ENCODE data around the gene PDE10A.
"Not testable (repeated sequence)": the region's sequence is repeated elsewhere in the genome, so short reads cannot be mapped to it uniquely, and the experiment has no call there.

Gene PDE10A

GRCh38 chr6:165574220-165575157 is 88.6 kb downstream of the PDE10A start:
- Mint-ChIP-seq H3K4me1 (no peaks in the 10 kb centered on the region), H3K27me3 (no peaks in the 10 kb centered on the region), H3K9me3 (no peaks in the 10 kb centered on the region), H3K4me3 (no peak overlapping the region), H3K27ac (no peak overlapping the region)
- DNase-seq (no peak), ATAC-seq (peak; percentile 86)

- no peaks in the 10 kb centered on the region for H3K27me3 Mint-ChIP-seq
- no peak for DNase-seq
Observed at GRCh38 chr6:165573671-165574070, 89.4 kb downstream of the PDE10A start.

GRCh38 chr6:165571721-165572132 is 91.3 kb downstream of the PDE10A start:
- Mint-ChIP-seq H3K9me3 (no peaks in the 10 kb centered on the region), H3K27ac (no peak overlapping the region), H3K27me3 (no peaks in the 10 kb centered on the region), H3K4me1 (no peaks in the 10 kb centered on the region), H3K4me3 (no peak overlapping the region)
- DNase-seq (no peak), ATAC-seq (no peak)

More at GRCh38 chr6:165573671-165574070, 89.4 kb downstream of the PDE10A start:
- no peak overlapping the region for H3K4me3 Mint-ChIP-seq
- no peaks in the 10 kb centered on the region for H3K4me1 Mint-ChIP-seq
- no peaks in the 10 kb centered on the region for H3K9me3 Mint-ChIP-seq
- H3K27ac Mint-ChIP-seq = no peak overlapping the region
- no peak for ATAC-seq

- H3K9me3 Mint-ChIP-seq = no peaks in the 10 kb centered on the region
- no peak for DNase-seq
- H3K27me3 Mint-ChIP-seq = no peaks in the 10 kb centered on the region
Observed at GRCh38 chr6:165571068-165571682, 91.9 kb downstream of the PDE10A start.

GRCh38 chr6:165568326-165568725 is 94.7 kb downstream of the PDE10A start:
- no peak overlapping the region for H3K4me3 Mint-ChIP-seq
- H3K27me3 Mint-ChIP-seq = no peaks in the 10 kb centered on the region
- ATAC-seq (no peak), DNase-seq (no peak)
- no peaks in the 10 kb centered on the region for H3K9me3 Mint-ChIP-seq
- no peaks in the 10 kb centered on the region for H3K4me1 Mint-ChIP-seq
- no peak overlapping the region for H3K27ac Mint-ChIP-seq

More at GRCh38 chr6:165571068-165571682, 91.9 kb downstream of the PDE10A start:
- H3K4me1 Mint-ChIP-seq = no peaks in the 10 kb centered on the region
- no peak overlapping the region for H3K27ac Mint-ChIP-seq
- no peak overlapping the region for H3K4me3 Mint-ChIP-seq
- ATAC-seq = no peak

- ATAC-seq (no peak), DNase-seq (no peak)
- H3K4me1 Mint-ChIP-seq = no peaks in the 10 kb centered on the region
- no peak overlapping the region for H3K27ac Mint-ChIP-seq
- H3K4me3 Mint-ChIP-seq = no peak overlapping the region
- no peaks in the 10 kb centered on the region for H3K27me3 Mint-ChIP-seq
- H3K9me3 Mint-ChIP-seq = peaks cover 0 to 3% of the 10 kb centered on the region in 2 donors
Observed at GRCh38 chr6:165566088-165566828, 96.8 kb downstream of the PDE10A start.

GRCh38 chr6:165562421-165563090 is 100.5 kb downstream of the PDE10A start:
- Mint-ChIP-seq H3K4me3 (no peak overlapping the region), H3K27me3 (no peaks in the 10 kb centered on the region), H3K4me1 (no peaks in the 10 kb centered on the region), H3K27ac (no peak overlapping the region), H3K9me3 (peaks cover 0 to 14% of the 10 kb centered on the region in 2 donors)
- no peak for ATAC-seq
- DNase-seq = no peak

GRCh38 chr6:165559632-165560031 is 103.4 kb downstream of the PDE10A start:
- no peaks in the 10 kb centered on the region for H3K4me1 Mint-ChIP-seq
- no peak overlapping the region for H3K27ac Mint-ChIP-seq

GRCh38 chr6:165558097-165558496 is 104.9 kb downstream of the PDE10A start:
- DNase-seq, H3K27ac Mint-ChIP-seq, H3K4me3 Mint-ChIP-seq, H3K27me3 Mint-ChIP-seq, H3K4me1 Mint-ChIP-seq, ATAC-seq: not testable (repeated sequence)
- H3K9me3 Mint-ChIP-seq = peaks cover 0 to 14% of the 10 kb centered on the region in 2 donors

More at GRCh38 chr6:165559632-165560031, 103.4 kb downstream of the PDE10A start:
- H3K9me3 Mint-ChIP-seq = peaks cover 0 to 14% of the 10 kb centered on the region in 2 donors
- DNase-seq = no peak
- H3K27me3 Mint-ChIP-seq = no peaks in the 10 kb centered on the region
- no peak for ATAC-seq
- H3K4me3 Mint-ChIP-seq = no peak overlapping the region

GRCh38 chr6:165557674-165558073 is 105.4 kb downstream of the PDE10A start:
- Mint-ChIP-seq H3K27ac (no peak overlapping the region), H3K4me1 (no peaks in the 10 kb centered on the region), H3K27me3 (no peaks in the 10 kb centered on the region), H3K9me3 (peaks cover 0 to 14% of the 10 kb centered on the region in 2 donors), H3K4me3 (no peak overlapping the region)
- DNase-seq (no peak), ATAC-seq (no peak)

- Mint-ChIP-seq H3K27me3 (no peaks in the 10 kb centered on the region), H3K27ac (no peak overlapping the region), H3K4me3 (no peak overlapping the region), H3K4me1 (no peaks in the 10 kb centered on the region), H3K9me3 (peaks cover 0 to 11% of the 10 kb centered on the region in 2 donors)
- ATAC-seq (no peak), DNase-seq (no peak)
Observed at GRCh38 chr6:165556116-165556843, 106.8 kb downstream of the PDE10A start.

GRCh38 chr6:165554644-165555043 is 108.4 kb downstream of the PDE10A start:
- H3K4me3 Mint-ChIP-seq, H3K27ac Mint-ChIP-seq, H3K27me3 Mint-ChIP-seq, ATAC-seq, H3K9me3 Mint-ChIP-seq, DNase-seq, H3K4me1 Mint-ChIP-seq: not testable (repeated sequence)

GRCh38 chr6:165552248-165552736 is 110.7 kb downstream of the PDE10A start:
- DNase-seq (no peak), ATAC-seq (no peak)
- Mint-ChIP-seq H3K4me3 (no peak overlapping the region), H3K27me3 (no peaks in the 10 kb centered on the region), H3K9me3 (no peaks in the 10 kb centered on the region), H3K4me1 (no peaks in the 10 kb centered on the region), H3K27ac (no peak overlapping the region)

GRCh38 chr6:165551828-165552227 is 111.2 kb downstream of the PDE10A start:
- DNase-seq = no peak
- no peak overlapping the region for H3K4me3 Mint-ChIP-seq
- ATAC-seq = no peak
- H3K27ac Mint-ChIP-seq = no peak overlapping the region
- H3K9me3 Mint-ChIP-seq = no peaks in the 10 kb centered on the region
- no peaks in the 10 kb centered on the region for H3K27me3 Mint-ChIP-seq
- H3K4me1 Mint-ChIP-seq = no peaks in the 10 kb centered on the region
